ENCODE measurements around the gene TAGLN. TPM values are rescaled to one million over a fixed set of nuclear protein-coding genes. Genes with fewer than 3 reads are reported as not detected.
A peak's percentile ranks its signal among the peaks of the same experiment; 100 is the strongest.

TAGLN gene
- 2.7 and 3.8 TPM in 2 replicates for total RNA-seq

DNA sequence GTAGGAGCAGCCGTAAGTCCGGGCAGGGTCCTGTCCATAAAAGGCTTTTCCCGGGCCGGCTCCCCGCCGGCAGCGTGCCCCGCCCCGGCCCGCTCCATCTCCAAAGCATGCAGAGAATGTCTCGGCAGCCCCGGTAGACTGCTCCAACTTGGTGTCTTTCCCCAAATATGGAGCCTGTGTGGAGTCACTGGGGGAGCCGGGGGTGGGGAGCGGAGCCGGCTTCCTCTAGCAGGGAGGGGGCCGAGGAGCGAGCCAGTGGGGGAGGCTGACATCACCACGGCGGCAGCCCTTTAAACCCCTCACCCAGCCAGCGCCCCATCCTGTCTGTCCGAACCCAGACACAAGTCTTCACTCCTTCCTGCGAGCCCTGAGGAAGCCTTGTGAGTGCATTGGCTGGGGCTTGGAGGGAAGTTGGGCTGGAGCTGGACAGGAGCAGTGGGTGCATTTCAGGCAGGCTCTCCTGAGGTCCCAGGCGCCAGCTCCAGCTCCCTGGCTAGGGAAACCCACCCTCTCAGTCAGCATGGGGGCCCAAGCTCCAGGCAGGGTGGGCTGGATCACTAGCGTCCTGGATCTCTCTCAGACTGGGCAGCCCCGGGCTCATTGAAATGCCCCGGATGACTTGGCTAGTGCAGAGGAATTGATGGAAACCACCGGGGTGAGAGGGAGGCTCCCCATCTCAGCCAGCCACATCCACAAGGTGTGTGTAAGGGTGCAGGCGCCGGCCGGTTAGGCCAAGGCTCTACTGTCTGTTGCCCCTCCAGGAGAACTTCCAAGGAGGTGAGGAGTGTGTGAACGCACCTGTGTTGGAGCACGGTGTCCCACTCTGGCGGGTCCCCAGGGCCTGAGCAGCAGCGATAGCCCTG, at the start of gene TAGLN:
Gene TAGLN (plus strand): TSS at position 318 of the 863 bp plus-strand sequence. CDS start 3,644 bp downstream, outside the sequence.
- peaks cover 6% of the 10 kb centered on the region for H3K36me3 Mint-ChIP-seq (ENCODE audit: low read depth)
- intact Hi-C loops (cut with micrococcal nuclease): no loop called here
- H3K27ac Mint-ChIP-seq: no peak within 1 kb of the TSS
- no peaks in the 10 kb centered on the region for H3K27me3 Mint-ChIP-seq
- no peak for DNase-seq
- no peak within 1 kb of the TSS for H3K4me3 Mint-ChIP-seq
- H3K4me1 Mint-ChIP-seq: peaks cover 3% of the 10 kb centered on the region
- H3K9me3 Mint-ChIP-seq: no peaks in the 10 kb centered on the region

DNA sequence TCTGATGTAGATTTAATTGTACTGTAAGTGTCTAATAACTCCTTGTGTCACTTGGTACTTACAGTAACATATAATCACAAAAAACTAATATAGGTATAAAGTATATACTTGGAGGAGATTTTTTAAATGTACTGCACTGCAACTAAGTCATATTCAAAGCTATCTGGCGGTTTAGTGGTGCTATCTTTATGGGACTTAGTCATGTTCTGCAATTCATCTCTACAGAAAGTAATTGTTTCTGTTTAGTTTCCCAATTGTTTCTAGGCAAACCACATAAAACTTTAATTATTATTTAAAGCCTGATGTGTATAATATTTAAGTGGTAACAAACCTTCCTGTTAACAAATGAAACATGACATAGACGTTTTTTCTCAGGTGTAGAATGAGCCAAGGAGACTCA, 47.1 kb upstream of the TAGLN start:
- DNase-seq: no peak
- Mint-ChIP-seq H3K27ac (no peak overlapping the region), H3K4me3 (no peak overlapping the region), H3K27me3 (no peaks in the 10 kb centered on the region), H3K36me3 (ENCODE audit: low read depth) (peaks cover 26% of the 10 kb centered on the region), H3K4me1 (peaks cover 12% of the 10 kb centered on the region), H3K9me3 (no peaks in the 10 kb centered on the region)
- intact Hi-C loops (cut with micrococcal nuclease): no loop called here

DNA sequence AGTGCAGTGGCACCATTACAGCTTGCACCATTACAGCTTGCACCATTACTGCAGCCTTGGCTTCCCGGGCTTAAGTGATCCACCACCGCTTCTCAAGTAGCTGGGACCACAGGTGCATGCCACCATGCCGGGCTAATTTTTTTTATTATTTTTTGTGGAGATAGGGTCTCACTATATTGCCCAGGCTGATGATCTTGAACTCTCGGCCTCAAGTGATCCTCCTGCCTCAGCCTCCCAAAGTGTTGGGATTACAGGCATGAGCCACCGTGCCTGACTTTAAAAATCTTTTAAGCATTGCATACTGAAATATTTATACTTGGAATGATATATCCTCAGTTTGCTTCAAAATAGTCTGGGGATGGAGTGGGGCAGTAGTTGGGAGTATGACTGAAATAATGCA, 44.7 kb upstream of the TAGLN start:
- no peak overlapping the region for H3K4me3 Mint-ChIP-seq
- H3K9me3 Mint-ChIP-seq: no peaks in the 10 kb centered on the region
- intact Hi-C loops (cut with micrococcal nuclease): no loop called here
- DNase-seq: no peak
- H3K36me3 Mint-ChIP-seq (ENCODE audit: low read depth): peaks cover 26% of the 10 kb centered on the region
- H3K27me3 Mint-ChIP-seq: no peaks in the 10 kb centered on the region
- H3K4me1 Mint-ChIP-seq: peaks cover 6% of the 10 kb centered on the region
- no peak overlapping the region for H3K27ac Mint-ChIP-seq

DNA sequence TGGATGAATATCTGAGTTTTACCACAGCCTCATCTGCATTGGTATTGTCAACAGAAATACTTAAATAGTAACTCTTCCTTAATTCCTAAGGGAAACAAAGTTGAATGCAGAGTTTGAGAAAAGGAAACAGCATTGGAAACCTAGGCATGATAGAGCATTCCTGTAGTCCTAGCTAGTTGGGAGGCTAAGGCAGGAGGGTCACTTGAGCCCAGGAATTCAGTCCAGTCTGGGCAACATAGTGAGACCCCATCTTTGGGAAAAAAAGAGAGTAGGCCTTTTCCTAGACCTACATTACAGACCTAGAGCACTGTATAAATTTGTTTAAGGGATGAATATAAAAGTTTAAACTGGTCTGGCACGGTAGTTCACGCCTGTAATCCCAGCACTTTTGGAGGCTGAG, 41.7 kb upstream of the TAGLN start:
- DNase-seq: no peak
- Mint-ChIP-seq H3K4me3 (no peak overlapping the region), H3K9me3 (no peaks in the 10 kb centered on the region), H3K36me3 (ENCODE audit: low read depth) (peaks cover 37% of the 10 kb centered on the region), H3K27me3 (no peaks in the 10 kb centered on the region), H3K4me1 (peaks cover 4% of the 10 kb centered on the region), H3K27ac (no peak overlapping the region)
- intact Hi-C loops (cut with micrococcal nuclease): no loop called here

DNA sequence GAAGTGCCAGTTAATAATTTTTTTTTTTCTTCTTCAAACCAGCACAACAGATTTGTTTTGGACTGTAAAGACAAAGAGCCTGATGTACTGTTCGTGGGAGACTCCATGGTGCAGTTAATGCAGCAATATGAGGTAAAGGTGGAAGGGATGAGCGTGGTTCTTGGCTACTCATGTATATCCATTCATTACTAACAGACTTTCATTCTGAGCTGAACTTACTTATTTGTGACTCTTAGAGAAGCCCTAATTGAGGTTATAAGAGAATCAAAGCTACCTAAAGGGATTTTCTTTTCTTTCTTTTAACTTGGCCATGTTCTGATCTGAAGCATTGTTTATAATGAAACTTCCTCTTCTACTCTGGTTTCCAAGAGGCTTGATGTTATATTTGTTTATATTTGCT, 39.3 kb upstream of the TAGLN start:
- H3K9me3 Mint-ChIP-seq: no peaks in the 10 kb centered on the region
- H3K36me3 Mint-ChIP-seq (ENCODE audit: low read depth): peaks cover 40% of the 10 kb centered on the region
- no peaks in the 10 kb centered on the region for H3K27me3 Mint-ChIP-seq
- no peak overlapping the region for H3K4me3 Mint-ChIP-seq
- H3K27ac Mint-ChIP-seq: no peak overlapping the region
- peaks cover 2% of the 10 kb centered on the region for H3K4me1 Mint-ChIP-seq
- DNase-seq: no peak
- intact Hi-C loops (cut with micrococcal nuclease): no loop called here

DNA sequence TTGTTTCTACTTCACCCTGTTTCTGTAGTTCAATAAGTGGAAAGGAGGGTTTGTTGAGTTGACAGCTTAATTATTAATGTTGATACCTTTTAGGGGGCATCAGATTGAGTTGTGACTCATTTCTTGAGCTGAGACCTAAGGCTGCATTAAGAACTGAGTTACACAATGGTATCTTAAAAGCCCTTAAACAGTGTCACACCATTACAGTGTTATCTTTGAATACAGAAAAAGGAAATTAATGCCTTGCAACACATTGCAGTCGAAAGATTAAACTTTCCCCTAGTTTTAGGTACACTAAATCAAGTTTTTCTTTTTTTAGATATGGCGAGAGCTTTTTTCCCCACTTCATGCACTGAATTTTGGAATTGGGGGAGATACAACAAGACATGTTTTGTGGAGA, 38.3 kb upstream of the TAGLN start:
- intact Hi-C loops (cut with micrococcal nuclease): no loop called here
- Mint-ChIP-seq H3K27ac (peak overlapping the region; percentile 41), H3K27me3 (no peaks in the 10 kb centered on the region), H3K4me3 (no peak overlapping the region), H3K36me3 (ENCODE audit: low read depth) (peaks cover 46% of the 10 kb centered on the region), H3K4me1 (peaks cover 2% of the 10 kb centered on the region), H3K9me3 (no peaks in the 10 kb centered on the region)
- no peak for DNase-seq

DNA sequence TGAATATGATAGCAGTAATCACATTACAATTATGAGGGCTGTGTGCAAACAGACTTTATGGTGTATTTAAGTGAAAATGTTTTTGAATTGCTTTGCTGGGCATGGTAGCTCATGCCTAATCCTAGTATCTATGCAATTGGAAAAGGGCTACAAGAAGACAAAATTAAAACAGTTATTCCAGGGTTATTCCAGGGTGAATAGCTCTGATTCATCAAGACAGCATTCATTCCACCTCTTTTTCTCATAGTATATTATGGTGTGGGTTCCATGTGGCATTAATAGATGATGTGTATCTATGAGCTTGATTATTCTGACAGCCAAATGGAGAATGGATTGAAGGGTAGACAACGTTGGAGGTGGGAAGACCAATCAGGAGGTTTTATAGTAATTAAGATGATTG, 32.7 kb upstream of the TAGLN start:
- intact Hi-C loops (cut with micrococcal nuclease): no loop called here
- Mint-ChIP-seq H3K9me3 (no peaks in the 10 kb centered on the region), H3K27ac (no peak overlapping the region), H3K27me3 (no peaks in the 10 kb centered on the region), H3K4me1 (peaks cover 2% of the 10 kb centered on the region), H3K4me3 (no peak overlapping the region), H3K36me3 (ENCODE audit: low read depth) (peaks cover 53% of the 10 kb centered on the region)
- no peak for DNase-seq

DNA sequence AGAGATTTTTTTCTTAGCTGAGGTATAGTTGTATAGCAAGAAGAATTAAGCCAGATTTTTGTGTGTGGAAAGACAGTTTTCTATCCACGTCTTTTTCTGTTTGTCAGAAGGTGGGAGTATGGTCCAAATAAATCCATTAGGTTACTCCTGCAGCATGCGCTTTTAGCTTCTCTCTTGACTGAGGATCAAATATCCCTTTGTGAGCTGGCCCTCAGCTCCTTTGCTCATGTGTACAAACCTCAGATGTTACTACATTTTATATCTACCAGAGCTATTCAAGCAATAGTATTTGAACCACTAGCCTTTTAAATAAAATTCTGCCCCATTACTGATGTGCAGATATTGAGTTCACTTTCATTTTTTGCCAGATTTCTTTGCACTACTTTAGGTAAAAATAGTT, 29.4 kb upstream of the TAGLN start:
- peaks cover 10% of the 10 kb centered on the region for H3K4me1 Mint-ChIP-seq

DNA sequence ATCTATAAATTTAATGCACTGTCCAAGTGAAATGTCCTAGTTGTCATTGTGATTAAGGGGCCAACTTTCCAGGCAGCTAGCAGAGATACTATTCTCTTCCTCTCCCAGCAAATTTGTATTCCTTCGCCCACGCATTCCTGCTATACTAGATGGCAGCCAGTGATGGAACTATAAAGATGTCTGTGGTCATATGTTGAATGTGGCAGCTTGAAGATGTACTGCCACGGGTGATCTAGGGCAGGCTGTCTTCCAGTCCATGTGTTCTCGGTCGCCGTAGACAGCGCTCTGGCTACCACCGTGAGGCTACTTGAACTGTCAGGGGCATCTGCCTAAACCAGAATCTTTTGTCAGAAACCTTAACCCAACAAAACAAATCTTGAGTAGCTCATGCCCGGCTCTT, 29.0 kb upstream of the TAGLN start:
- Mint-ChIP-seq H3K36me3 (ENCODE audit: low read depth) (peaks cover 38% of the 10 kb centered on the region), H3K4me3 (no peak overlapping the region), H3K4me1 (peaks cover 10% of the 10 kb centered on the region), H3K9me3 (no peaks in the 10 kb centered on the region), H3K27ac (no peak overlapping the region), H3K27me3 (no peaks in the 10 kb centered on the region)
- DNase-seq: no peak
- intact Hi-C loops (cut with micrococcal nuclease): no loop called here

More for the DNA sequence above, 29.4 kb upstream of the TAGLN start:
- no peak for DNase-seq
- H3K4me3 Mint-ChIP-seq: no peak overlapping the region
- no peaks in the 10 kb centered on the region for H3K9me3 Mint-ChIP-seq
- no peak overlapping the region for H3K27ac Mint-ChIP-seq
- peaks cover 41% of the 10 kb centered on the region for H3K36me3 Mint-ChIP-seq (ENCODE audit: low read depth)
- intact Hi-C loops (cut with micrococcal nuclease): no loop called here
- no peaks in the 10 kb centered on the region for H3K27me3 Mint-ChIP-seq

DNA sequence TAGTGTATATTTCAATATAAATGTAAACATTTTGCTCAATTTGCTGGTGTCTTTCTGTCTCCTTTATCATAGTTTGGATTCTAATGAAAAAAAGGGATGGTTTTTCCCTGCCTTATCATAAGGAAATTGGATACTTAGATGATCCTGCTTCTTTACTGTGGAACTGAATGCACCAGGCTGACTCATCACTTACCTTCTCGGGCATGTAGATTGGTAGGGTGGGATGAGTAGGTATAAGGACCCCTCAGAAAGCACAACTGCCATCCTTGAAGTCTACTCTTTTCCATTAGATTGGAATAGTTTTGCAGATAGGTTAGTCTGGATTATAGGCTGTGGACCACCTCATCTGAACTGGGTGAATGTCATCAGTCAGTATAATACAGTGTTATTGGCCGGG, 28.2 kb upstream of the TAGLN start:
- no peak for DNase-seq
- intact Hi-C loops (cut with micrococcal nuclease): no loop called here
- Mint-ChIP-seq H3K4me3 (no peak overlapping the region), H3K27ac (peak overlapping the region; percentile 34), H3K4me1 (peaks cover 10% of the 10 kb centered on the region), H3K36me3 (ENCODE audit: low read depth) (peaks cover 33% of the 10 kb centered on the region), H3K9me3 (no peaks in the 10 kb centered on the region), H3K27me3 (no peaks in the 10 kb centered on the region)

DNA sequence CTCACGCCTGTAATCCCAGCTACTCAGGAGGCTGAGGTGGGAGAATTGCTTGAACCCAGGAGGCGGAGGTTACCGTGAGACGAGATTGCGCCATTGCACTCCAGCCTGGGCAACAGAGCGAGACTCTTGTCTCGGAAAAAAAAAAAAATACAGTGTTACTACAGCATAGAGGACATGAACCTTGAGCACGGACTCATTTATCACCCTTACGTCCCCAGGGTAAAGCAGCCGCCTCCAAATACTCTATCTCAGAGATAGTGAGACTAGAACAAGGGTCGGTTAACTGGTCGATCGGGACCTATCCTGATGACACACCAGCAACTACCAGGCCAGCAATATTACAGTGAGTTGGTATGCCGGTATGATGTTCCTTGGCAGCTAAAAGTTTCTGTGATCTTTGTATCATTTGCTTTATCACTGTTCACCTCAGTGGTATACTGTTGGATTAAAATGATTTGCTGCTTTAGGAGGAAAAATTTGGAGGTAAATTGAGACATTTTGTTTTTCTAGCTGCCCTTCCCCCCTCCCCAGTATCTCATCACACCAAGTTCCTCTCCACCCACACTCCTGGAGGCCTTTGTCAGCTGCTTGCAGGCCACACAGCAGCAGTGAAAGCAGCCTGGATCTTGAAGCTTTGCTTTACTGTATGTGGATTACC, 27.6 kb upstream of the TAGLN start:
- Mint-ChIP-seq H3K4me1 (peaks cover 10% of the 10 kb centered on the region), H3K4me3 (no peak overlapping the region), H3K27me3 (no peaks in the 10 kb centered on the region), H3K27ac (peak overlapping the region; percentile 18), H3K36me3 (ENCODE audit: low read depth) (peaks cover 28% of the 10 kb centered on the region), H3K9me3 (no peaks in the 10 kb centered on the region)
- intact Hi-C loops (cut with micrococcal nuclease): no loop called here
- no peak for DNase-seq

DNA sequence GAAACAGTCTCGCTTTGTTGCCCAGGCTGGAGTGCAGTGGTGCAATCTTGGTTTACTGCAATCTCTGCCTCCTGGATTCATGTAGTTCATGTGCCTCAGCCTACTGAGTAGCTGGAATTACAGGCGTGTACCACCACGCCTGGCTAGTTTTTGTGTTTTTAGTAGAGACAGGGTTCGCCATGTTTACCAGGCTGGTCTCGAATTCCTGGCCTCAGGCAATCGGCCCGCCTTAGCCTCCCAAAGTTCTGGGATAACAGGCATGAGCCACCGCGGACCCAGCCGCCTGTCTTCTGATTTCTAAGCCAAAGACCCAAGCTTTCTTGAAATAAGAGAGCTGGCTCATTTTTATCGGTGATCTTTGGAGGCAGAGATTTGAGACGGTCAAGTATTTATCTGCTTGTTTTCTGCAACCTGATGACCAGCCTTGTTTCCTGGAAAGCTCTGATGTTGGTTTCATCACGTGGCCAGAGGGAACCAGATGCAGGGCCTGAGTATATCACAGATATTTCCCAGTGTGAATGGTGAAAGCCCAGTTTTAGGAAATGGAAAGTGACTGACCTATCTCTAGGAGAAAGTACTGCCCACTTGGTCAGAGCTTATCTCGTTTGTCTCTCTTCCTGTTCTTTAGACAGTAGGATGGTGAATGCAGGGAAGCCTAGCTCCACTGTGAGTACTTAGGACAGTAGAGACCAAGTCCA, 26.3 kb upstream of the TAGLN start:
- Mint-ChIP-seq H3K4me1 (peaks cover 14% of the 10 kb centered on the region), H3K36me3 (ENCODE audit: low read depth) (peaks cover 22% of the 10 kb centered on the region), H3K9me3 (no peaks in the 10 kb centered on the region), H3K27me3 (no peaks in the 10 kb centered on the region), H3K4me3 (no peak overlapping the region), H3K27ac (no peak overlapping the region)
- DNase-seq: no peak
- intact Hi-C loops (cut with micrococcal nuclease): no loop called here

DNA sequence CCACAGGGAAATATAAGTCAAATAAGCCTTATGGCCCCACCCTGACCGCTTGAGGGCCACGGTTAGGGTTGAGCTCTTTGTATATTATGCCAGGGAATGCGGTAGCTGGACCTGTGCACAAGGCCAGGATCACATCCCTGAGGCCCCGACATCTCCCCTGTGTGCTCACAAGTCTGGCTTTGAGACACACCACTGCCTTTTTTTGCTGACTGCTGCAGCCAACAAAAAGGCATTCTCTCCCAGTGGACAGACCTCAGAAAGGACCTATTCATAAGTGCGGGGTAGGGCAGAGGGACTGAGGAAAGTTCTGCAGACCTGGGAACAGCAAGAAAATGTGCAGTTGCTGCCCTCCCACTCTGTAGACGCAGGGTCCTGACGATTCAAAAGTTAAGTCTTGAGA, 24.1 kb upstream of the TAGLN start:
- no peak for DNase-seq

DNA sequence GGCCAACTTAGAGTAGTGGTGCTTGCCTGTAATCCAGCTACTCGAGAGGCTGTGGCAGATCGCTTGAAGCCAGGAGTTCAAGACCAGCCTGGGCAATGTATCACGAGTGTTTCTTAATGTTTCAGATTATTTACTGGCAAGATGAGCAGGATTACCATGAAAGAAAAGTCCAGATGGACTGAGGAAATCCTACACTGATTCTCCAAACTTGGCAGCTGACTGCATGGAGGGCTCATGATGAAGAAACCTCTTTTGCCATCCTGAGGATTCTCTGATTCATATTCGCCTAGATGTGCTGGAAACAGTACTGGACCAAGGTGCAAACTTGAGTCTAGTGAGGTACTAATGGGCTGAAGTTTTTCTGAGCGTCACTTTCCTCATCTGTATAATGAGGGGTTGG, 23.4 kb upstream of the TAGLN start:
- Mint-ChIP-seq H3K27me3 (no peaks in the 10 kb centered on the region), H3K27ac (no peak overlapping the region), H3K4me1 (peaks cover 29% of the 10 kb centered on the region), H3K4me3 (no peak overlapping the region), H3K36me3 (ENCODE audit: low read depth) (peaks cover 10% of the 10 kb centered on the region), H3K9me3 (no peaks in the 10 kb centered on the region)
- intact Hi-C loops (cut with micrococcal nuclease): no loop called here
- no peak for DNase-seq

More for the DNA sequence above, 24.1 kb upstream of the TAGLN start:
- Mint-ChIP-seq H3K4me1 (peaks cover 24% of the 10 kb centered on the region), H3K9me3 (no peaks in the 10 kb centered on the region), H3K4me3 (no peak overlapping the region), H3K27ac (no peak overlapping the region), H3K27me3 (no peaks in the 10 kb centered on the region), H3K36me3 (ENCODE audit: low read depth) (peaks cover 13% of the 10 kb centered on the region)
- intact Hi-C loops (cut with micrococcal nuclease): no loop called here
